RKO (cell line): ENCODE results near the gene CCDC102B.

Experiments
- DNase-seq: peaks from one replicate; pipeline ENCODE4 v3.0.0-alpha.2; 2016; ENCODE audit warnings: low spot score

Gene CCDC102B

DNA sequence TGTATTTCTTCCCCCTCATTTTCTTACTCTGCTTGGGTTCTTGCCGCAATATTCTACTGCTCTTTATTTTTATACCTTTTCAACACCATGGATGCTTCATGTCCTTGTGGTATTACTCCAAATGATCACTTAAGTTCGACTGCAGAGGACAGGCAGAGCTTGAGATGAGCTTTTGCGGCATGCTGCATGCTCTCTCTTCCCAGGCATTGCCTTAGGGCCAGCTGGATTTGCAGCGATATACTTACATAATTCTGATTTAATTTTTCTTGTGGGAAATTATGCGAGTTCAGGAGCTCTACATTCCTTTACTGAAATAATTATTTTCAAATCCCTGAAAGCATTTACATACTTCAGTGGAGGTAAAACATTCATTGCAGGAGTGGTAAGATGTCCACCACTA, 288.1 kb downstream of the CCDC102B start:
- no peak for DNase-seq

GRCh38 chr18:69088973-69089372, 291.1 kb downstream of the CCDC102B start:
- DNase-seq = no peak

GRCh38 chr18:69097349-69097748, 299.5 kb downstream of the CCDC102B start:
- DNase-seq = no peak

DNA sequence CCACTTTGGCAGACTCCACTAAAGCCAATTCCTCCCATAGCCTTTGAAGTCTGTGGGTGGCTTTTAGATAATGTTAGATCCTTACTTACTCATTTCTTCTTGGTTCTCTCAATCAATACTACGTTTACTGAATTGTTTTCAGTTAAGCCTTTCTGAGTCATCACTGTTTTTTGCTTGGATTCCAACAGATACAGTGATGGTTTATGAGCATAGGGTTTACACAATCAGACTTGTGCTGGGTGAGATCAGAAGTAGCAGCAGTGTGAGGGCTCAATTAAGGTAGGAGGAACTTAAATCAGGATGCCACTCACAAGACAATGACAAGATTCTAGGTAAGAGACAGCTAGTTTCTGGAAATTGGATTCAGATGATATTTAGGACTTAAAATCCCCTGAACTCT, 305.1 kb downstream of the CCDC102B start:
- DNase-seq = no peak
